HepG2 (cell line): Measurements from ENCODE around the gene FEM1B. TPM values are rescaled to one million over a fixed set of nuclear protein-coding genes. Genes with fewer than 3 reads are reported as not detected.

Source experiments
- ATAC-seq: fragments of 200-7000 bp; cut with Tn5 transposase; 3 replicates; pipeline ENCODE4 v1.9.1; 2020; ENCODE audit warnings: mild to moderate bottlenecking, moderate library complexity
- BruUV-seq: library from RNA; stranded (reverse); fragments of 400-500 nt; replicated peaks from 2 replicates; lab custom pipeline; 2021; lab: Mats Ljungman, UMichigan
- CTCF ChIA-PET: fragments of 300-600 bp; formaldehyde crosslinking; extraction: SDS; loops from one replicate; lab custom pipeline; 2021; ENCODE audit warnings: low total read pairs, inconsistent platforms, low intra/inter-chr PET ratio; lab: Yijun Ruan, JAX
- POLR2A ChIA-PET: fragments of 350-600 bp; sonication (Branson Sonifier 250); formaldehyde crosslinking; loops from one replicate; lab custom pipeline; 2020; ENCODE audit warnings: antibody characterized with exemption, inconsistent platforms; lab: Yijun Ruan, JAX
- DNase-seq: peaks from one replicate; pipeline ENCODE4 v3.0.0-alpha.2; 2015; ENCODE audit warnings: low spot score
- FAIRE-seq: peaks from 3 replicates; lab custom pipeline; 2011; peaks lifted over from hg19 to GRCh38; lab: Jason Lieb, UNC
- H2AFZ ChIP-seq: one replicate; pipeline ENCODE4 v1.6.1; 2011; ENCODE audit warnings: low read length, inconsistent platforms
- H3K27ac ChIP-seq: fragments of 300-600 bp; 3 replicates; pipeline ENCODE4 v1.8.0; 2011; ENCODE audit warnings: mixed run types, mild to moderate bottlenecking, mixed read lengths, low read length, inconsistent platforms; ENCODE audit not compliant: insufficient read depth; ENCODE audit errors: extremely low read length
- H3K27me3 ChIP-seq, 2 experiments: fragments of 200-600 bp in 1 of 2; 2 replicates in 1 of 2; 3 replicates in 1 of 2; pipeline versions ENCODE4 v1.6.0 to v1.8.0; 2011; ENCODE audit warnings: low read length in 2 of 2, mild to moderate bottlenecking in 2 of 2, moderate library complexity in 2 of 2, inconsistent platforms in 1 of 2; ENCODE audit not compliant: insufficient read depth in 2 of 2, control insufficient read depth in 1 of 2
- H3K36me3 ChIP-seq, 2 experiments: fragments of 200-600 bp in 1 of 2; replicated peaks in 1 of 2; 2 replicates in 1 of 2; 3 replicates in 1 of 2; pipeline versions ENCODE4 v1.5.1 to v1.8.0; 2011; ENCODE audit warnings: low read length in 2 of 2, inconsistent platforms in 1 of 2; ENCODE audit not compliant: insufficient read depth in 2 of 2, control insufficient read depth in 1 of 2
- H3K4me1 ChIP-seq: 2 replicates; pipeline ENCODE4 v1.5.1; 2012; ENCODE audit warnings: low read length, inconsistent platforms; ENCODE audit not compliant: insufficient read depth
- H3K4me2 ChIP-seq: 2 replicates; pipeline ENCODE4 v1.6.0; 2011; ENCODE audit warnings: low read depth, low read length, inconsistent platforms
- H3K4me3 ChIP-seq, 3 experiments: fragments of 200-600 bp in 1 of 3; sonication (generic), shearing (Covaris generic) in 1 of 3; replicated peaks in 1 of 3; 2 replicates each; pipeline ENCODE4 v1.5.1; 2011 to 2016; ENCODE audit warnings: low read length in 3 of 3, inconsistent platforms in 2 of 3, low read depth in 2 of 3, mild to moderate bottlenecking in 2 of 3, control low read depth in 1 of 3, mixed read lengths in 1 of 3; ENCODE audit not compliant: insufficient read depth in 1 of 3
- H3K79me2 ChIP-seq: one replicate; pipeline ENCODE4 v1.6.1; 2011; ENCODE audit warnings: low read length, inconsistent platforms; ENCODE audit not compliant: insufficient read depth
- H3K9ac ChIP-seq: 2 replicates; pipeline ENCODE4 v1.6.0; 2011; ENCODE audit warnings: mild to moderate bottlenecking, low read depth, low read length, inconsistent platforms; ENCODE audit not compliant: insufficient read depth
- H3K9me3 ChIP-seq: 2 replicates; pipeline ENCODE4 v1.5.1; 2012; ENCODE audit warnings: mild to moderate bottlenecking, low read length
- H4K20me1 ChIP-seq: 2 replicates; pipeline ENCODE4 v1.6.0; 2011; ENCODE audit warnings: inconsistent platforms, mild to moderate bottlenecking, low read length, moderate library complexity; ENCODE audit not compliant: insufficient read depth
- ARID5B ChIP-seq: IDR thresholded peaks from 2 replicates; pipeline ENCODE4 v1.4.0; 2020; ENCODE audit warnings: mild to moderate bottlenecking, missing genetic modification reagents
- CCAR2 ChIP-seq: fragments of 200-400 bp; formaldehyde crosslinking; optimal IDR thresholded peaks from 2 replicates; pipeline ENCODE3; 2018; ENCODE audit warnings: low read depth, mild to moderate bottlenecking, low read length, moderate library complexity
- ELF3 ChIP-seq: IDR thresholded peaks from 2 replicates; pipeline ENCODE4 v1.6.1; 2016; ENCODE audit warnings: missing genetic modification reagents, missing compliant biosample characterization
- HDAC1 ChIP-seq: sonication (generic); formaldehyde crosslinking; IDR thresholded peaks from 2 replicates; pipeline ENCODE4 v1.5.1; 2020; ENCODE audit warnings: mild to moderate bottlenecking, missing genetic modification reagents
- MAFG ChIP-seq: sonication (generic); formaldehyde crosslinking; IDR thresholded peaks from 2 replicates; pipeline ENCODE4 v1.5.1; 2020; ENCODE audit warnings: mild to moderate bottlenecking, missing genetic modification reagents
- MAFK ChIP-seq, 2 experiments: IDR thresholded peaks in 1 of 2; conservative IDR thresholded peaks in 1 of 2; 2 replicates each; pipeline ENCODE4 v1.6.1; 2011; ENCODE audit warnings: improper control_type of control experiment in 2 of 2, low read length in 2 of 2
- MTA3 ChIP-seq: sonication (generic); formaldehyde crosslinking; IDR thresholded peaks from 2 replicates; pipeline ENCODE4 v1.4.0; 2020; ENCODE audit warnings: missing genetic modification reagents
- SRSF4 ChIP-seq: fragments of 200-400 bp; formaldehyde crosslinking; IDR thresholded peaks from one replicate; pipeline ENCODE4 v1.6.1; 2018; ENCODE audit warnings: mild to moderate bottlenecking, low read depth, low read length, moderate library complexity; ENCODE audit not compliant: poor library complexity, severe bottlenecking
- THAP9 ChIP-seq: sonication (generic); formaldehyde crosslinking; IDR thresholded peaks from 2 replicates; pipeline ENCODE4; 2020; ENCODE audit warnings: missing genetic modification reagents, mild to moderate bottlenecking, borderline replicate concordance
- ZNF672 ChIP-seq: sonication (generic); formaldehyde crosslinking; IDR thresholded peaks from 2 replicates; pipeline ENCODE4 v1.8.1; 2022; ENCODE audit warnings: missing genetic modification reagents
- WGBS: methylation state at CpG from one replicate; pipeline ENCODE4 v1.1.6; 2017; ENCODE audit warnings: low lambda C conversion rate; 5-methylcytosine and 5-hydroxymethylcytosine counted together
- in situ Hi-C: cut with HindIII; loops from 2 replicates; pipeline ENCODE4 v1.10.0; 2017; ENCODE audit warnings: low pct_unique_long_range_greater_than_20kb; ENCODE audit not compliant: extremely low pct_ligation_motif_present
- intact Hi-C: fragments of 100-400 bp; cut with micrococcal nuclease; formaldehyde crosslinking; loops from one replicate; pipeline ENCODE4 v1.10.0; 2022; ENCODE audit not compliant: unreplicated experiment
- polyA plus RNA-seq, 8 experiments: library from polyadenylated mRNA; depleted of rRNA in 3 of 8; stranded (reverse) in 7 of 8; unstranded in 1 of 8; fragments of >200 nt; fragmentation: Illumina TruSeq in 4 of 8; extraction: Trizol in 4 of 8; gene quantifications; 2 replicates each; pipeline versions ENCODE4 v1.2.1 to v1.2.3, GENCODE V29; 2011 to 2016; ENCODE audit warnings: low read depth in 4 of 8, missing spikeins in 1 of 8, mixed read lengths in 1 of 8; ENCODE audit not compliant: insufficient read depth in 1 of 8
- total RNA-seq, 5 experiments: library from RNA; depleted of rRNA; stranded (reverse); fragments of >200 nt; fragmentation: Illumina TruSeq; extraction: Trizol; gene quantifications; 2 replicates each; pipeline ENCODE4 v1.2.3, GENCODE V29; 2016; ENCODE audit warnings: low read depth in 1 of 5
- TF ChIP-seq, protein P1 (sequence below): sonication (generic); formaldehyde crosslinking; IDR thresholded peaks from 2 replicates; pipeline ENCODE4 v1.4.0; 2020; ENCODE audit warnings: missing genetic modification reagents, low read depth, mild to moderate bottlenecking, borderline replicate concordance

Gene FEM1B
- total and polyA plus RNA-seq, 2 of the 13 experiments (the other 11 are each of a cell fraction or from before 2014, with no cell fraction given): 38.1 to 40.0 TPM

DNA sequence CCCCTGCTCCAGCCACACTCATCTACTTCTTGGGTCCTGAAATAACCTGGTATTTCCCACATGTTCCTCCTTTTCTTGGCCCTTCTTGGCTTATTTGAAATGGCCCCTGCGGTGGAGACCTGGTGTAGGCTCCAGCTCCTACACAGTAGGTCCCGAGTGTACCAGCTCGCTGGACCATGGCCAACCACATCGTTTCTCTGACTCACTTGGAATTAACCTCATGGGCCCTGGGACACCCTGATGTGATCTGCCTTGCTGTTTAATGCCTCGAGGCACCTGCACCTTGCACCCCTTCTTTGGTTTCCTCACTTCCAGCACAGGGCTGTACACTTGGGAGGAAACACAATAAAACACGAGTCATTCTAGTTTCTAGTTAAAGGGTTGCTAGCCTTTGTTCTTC, 60.3 kb downstream of the FEM1B start:
- ChIA-PET POLR2A (no interaction called here), CTCF (no interaction called here)
- intact Hi-C loops: no loop called here
- in situ Hi-C loops: no loop called here
- 6% methylated on average over 6 of the region's 6 CpGs for WGBS
- ATAC-seq (no peak), DNase-seq (no peak), FAIRE-seq (no peak)
- H3K36me3 ChIP-seq: no peaks in the 10 kb centered on the region
- no peaks in the 10 kb centered on the region for H3K9me3 ChIP-seq
- BruUV-seq: no TSS peak
- H3K27me3 ChIP-seq: peaks cover 5 to 71% of the 10 kb centered on the region in 2 experiments; a peak in 4 of 5 replicates
- no peaks in the 10 kb centered on the region for H3K4me1 ChIP-seq
- no peak overlapping the region for H3K4me3 ChIP-seq
- no peak for TF ChIP-seq MTA3 (CRISPR knock-in tag)
- H3K79me2 ChIP-seq: no peaks in the 10 kb centered on the region
- H4K20me1 ChIP-seq: no peaks in the 10 kb centered on the region
- no peak overlapping the region for H3K9ac ChIP-seq
- H2AFZ ChIP-seq: no peak overlapping the region
- H3K4me2 ChIP-seq: no peak overlapping the region
- H3K27ac ChIP-seq: no peak overlapping the region

- ChIA-PET CTCF (no interaction called here), POLR2A (interaction anchor here (1.1 kb wide), 1 partner anchor 9 kb away, joined by 4 read pairs; no protein-coding TSS in a partner anchor)
- no peak for ATAC-seq
- TF ChIP-seq ELF3 (CRISPR knock-in tag): no peak
- no peak for TF ChIP-seq SRSF4
- TF ChIP-seq, protein P1, sequence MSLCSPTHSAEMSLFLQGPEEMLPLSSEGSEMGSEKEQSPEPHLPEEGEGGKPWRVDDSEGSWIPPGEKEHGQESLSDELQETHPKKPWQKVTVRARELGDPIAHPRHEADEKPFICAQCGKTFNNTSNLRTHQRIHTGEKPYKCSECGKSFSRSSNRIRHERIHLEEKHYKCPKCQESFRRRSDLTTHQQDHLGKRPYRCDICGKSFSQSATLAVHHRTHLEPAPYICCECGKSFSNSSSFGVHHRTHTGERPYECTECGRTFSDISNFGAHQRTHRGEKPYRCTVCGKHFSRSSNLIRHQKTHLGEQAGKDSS (CRISPR knock-in tag): no peak
- no peak for TF ChIP-seq HDAC1 (CRISPR knock-in tag)
- TF ChIP-seq THAP9: no peak
- TF ChIP-seq MAFK (conservative IDR thresholded peaks at IDR 0.05 in 1 of 2, IDR thresholded peaks at IDR 0.05 in 1 of 2; ENCODE audit: low read length in 2 of 2): no peak
- no peak for TF ChIP-seq ZNF672 (CRISPR knock-in tag)
- no peak for TF ChIP-seq CCAR2
- no peak for TF ChIP-seq ARID5B (CRISPR knock-in tag)
- TF ChIP-seq MAFG (CRISPR knock-in tag): no peak
These were observed 61.9 kb downstream of the FEM1B start for GRCh38 chr15:68339481-68339880.

More at GRCh38 chr15:68339481-68339880, 61.9 kb downstream of the FEM1B start:
- Histone ChIP-seq H3K27ac (no peak overlapping the region), H4K20me1 (no peaks in the 10 kb centered on the region), H3K9me3 (no peaks in the 10 kb centered on the region), H3K27me3 (peaks cover 5 to 79% of the 10 kb centered on the region in 2 experiments), H3K9ac (no peak overlapping the region), H3K36me3 (no peaks in the 10 kb centered on the region), H3K79me2 (no peaks in the 10 kb centered on the region), H3K4me1 (no peaks in the 10 kb centered on the region), H3K4me3 (no peak overlapping the region), H3K4me2 (no peak overlapping the region), H2AFZ (no peak overlapping the region)
- intact Hi-C loops (no loop called here), in situ Hi-C loops (no loop called here)
- BruUV-seq: no TSS peak
- DNase-seq: no peak
- FAIRE-seq: no peak
- WGBS: 6% methylated on average over 2 of the region's 10 CpGs
